ENCODE measurements around the gene PPP2R2B. TPM values are rescaled to one million over a fixed set of nuclear protein-coding genes. Genes with fewer than 3 reads are reported as not detected.

The PPP2R2B gene
- total RNA-seq, 1 donor from 2014 or later: 1.2 TPM

DNA sequence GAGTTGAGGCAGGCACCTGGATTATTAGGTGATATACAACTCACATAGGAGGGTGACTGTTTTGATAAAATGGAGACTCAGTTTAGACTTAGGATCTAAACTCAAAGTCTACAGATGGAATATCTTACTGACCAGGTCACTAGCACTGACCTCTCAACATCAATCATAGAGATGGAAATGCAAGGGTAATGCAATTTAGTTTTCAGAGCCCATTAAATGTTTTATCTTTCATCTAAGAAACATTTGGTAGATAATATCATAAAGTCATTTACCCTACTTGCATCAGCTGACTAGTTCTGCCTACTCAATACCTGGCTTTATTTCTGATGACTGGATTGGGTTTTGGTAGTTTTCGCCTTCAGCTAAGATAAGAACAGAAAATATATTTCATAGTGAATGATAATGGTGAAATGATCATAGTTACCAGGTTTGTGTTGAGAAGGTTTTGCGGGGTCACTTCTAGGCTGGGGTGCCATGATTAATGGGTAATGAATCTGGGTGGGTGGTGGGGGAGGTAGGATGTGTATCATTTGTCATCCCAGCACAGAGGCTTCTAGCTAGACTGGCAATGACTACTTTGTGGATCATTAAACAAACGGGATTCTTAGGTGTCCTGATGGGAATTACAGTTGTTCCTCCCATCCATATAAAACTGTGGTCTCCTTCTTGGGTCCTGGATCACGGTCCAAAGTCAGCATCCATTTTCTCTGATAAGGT lies 173.4 kb downstream of the PPP2R2B start:
- TF ChIP-seq, protein P1, sequence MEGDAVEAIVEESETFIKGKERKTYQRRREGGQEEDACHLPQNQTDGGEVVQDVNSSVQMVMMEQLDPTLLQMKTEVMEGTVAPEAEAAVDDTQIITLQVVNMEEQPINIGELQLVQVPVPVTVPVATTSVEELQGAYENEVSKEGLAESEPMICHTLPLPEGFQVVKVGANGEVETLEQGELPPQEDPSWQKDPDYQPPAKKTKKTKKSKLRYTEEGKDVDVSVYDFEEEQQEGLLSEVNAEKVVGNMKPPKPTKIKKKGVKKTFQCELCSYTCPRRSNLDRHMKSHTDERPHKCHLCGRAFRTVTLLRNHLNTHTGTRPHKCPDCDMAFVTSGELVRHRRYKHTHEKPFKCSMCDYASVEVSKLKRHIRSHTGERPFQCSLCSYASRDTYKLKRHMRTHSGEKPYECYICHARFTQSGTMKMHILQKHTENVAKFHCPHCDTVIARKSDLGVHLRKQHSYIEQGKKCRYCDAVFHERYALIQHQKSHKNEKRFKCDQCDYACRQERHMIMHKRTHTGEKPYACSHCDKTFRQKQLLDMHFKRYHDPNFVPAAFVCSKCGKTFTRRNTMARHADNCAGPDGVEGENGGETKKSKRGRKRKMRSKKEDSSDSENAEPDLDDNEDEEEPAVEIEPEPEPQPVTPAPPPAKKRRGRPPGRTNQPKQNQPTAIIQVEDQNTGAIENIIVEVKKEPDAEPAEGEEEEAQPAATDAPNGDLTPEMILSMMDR (IDR thresholded peaks at IDR 0.05; ENCODE audit: insufficient read depth, low read length, poor library complexity, severe bottlenecking): no peak
- H3K27me3 ChIP-seq (ENCODE audit: control insufficient read depth, insufficient read depth, low read length): no peaks in the 10 kb centered on the region
- no peak for DNase-seq (ENCODE audit: low read depth)
- no peak overlapping the region for H3K4me3 ChIP-seq (ENCODE audit: low read depth, low read length)
- H3K36me3 ChIP-seq (ENCODE audit: control insufficient read depth, insufficient read depth, low read length): no peaks in the 10 kb centered on the region

DNA sequence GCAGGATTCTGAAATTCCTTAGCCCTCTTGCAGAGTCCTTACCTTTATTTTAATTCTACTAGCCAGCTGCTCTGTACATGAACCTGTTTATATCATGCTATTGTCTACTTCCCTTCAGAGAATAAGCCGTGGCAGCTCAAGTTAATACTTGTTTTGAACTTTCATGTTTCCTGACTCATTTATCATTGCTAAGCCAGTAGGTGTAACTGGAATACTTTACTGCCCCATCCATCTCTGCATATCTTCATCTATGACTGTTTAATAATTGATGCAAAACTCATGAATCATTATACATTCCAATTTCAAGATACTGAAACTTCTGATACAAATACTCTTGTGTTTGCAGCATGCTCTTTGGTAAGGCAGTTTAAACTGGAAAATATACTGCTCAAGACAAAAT lies 174.7 kb downstream of the PPP2R2B start:
- H3K27me3 ChIP-seq (ENCODE audit: control insufficient read depth, insufficient read depth, low read length): no peaks in the 10 kb centered on the region
- TF ChIP-seq, protein P1 (IDR thresholded peaks at IDR 0.05; ENCODE audit: insufficient read depth, low read length, poor library complexity, severe bottlenecking): no peak
- no peak overlapping the region for H3K4me3 ChIP-seq (ENCODE audit: low read depth, low read length)
- H3K36me3 ChIP-seq (ENCODE audit: control insufficient read depth, insufficient read depth, low read length): no peaks in the 10 kb centered on the region
- DNase-seq (ENCODE audit: low read depth): no peak

DNA sequence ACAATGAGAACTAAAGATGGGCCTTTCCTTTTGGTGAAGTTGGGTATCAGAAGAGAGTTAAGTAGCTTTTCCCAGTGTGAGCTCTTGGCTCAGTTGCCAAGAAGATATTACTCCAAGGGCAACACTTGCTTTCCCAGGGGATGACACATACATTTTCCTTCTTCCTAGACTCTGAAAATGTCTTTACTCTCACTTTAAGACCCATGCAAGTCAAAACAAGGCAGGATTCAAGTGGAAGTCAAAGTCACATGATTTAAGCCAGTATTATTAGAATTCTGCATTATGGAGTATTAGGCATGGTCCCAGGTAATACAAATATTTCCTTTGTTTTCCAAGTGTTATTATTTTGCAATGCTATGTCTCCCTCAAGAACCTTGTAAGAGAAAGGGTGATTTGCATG lies 175.1 kb downstream of the PPP2R2B start:
- TF ChIP-seq, protein P1 (IDR thresholded peaks at IDR 0.05; ENCODE audit: insufficient read depth, low read length, poor library complexity, severe bottlenecking): no peak
- Histone ChIP-seq H3K36me3 (ENCODE audit: control insufficient read depth, insufficient read depth, low read length) (no peaks in the 10 kb centered on the region), H3K4me3 (ENCODE audit: low read depth, low read length) (no peak overlapping the region), H3K27me3 (ENCODE audit: control insufficient read depth, insufficient read depth, low read length) (no peaks in the 10 kb centered on the region)
- DNase-seq (ENCODE audit: low read depth): no peak

GRCh38 chr5:146699664-146700418 lies 178.7 kb downstream of the PPP2R2B start:
- no peaks in the 10 kb centered on the region for H3K27me3 ChIP-seq (ENCODE audit: control insufficient read depth, insufficient read depth, low read length)
- TF ChIP-seq, protein P1 (IDR thresholded peaks at IDR 0.05; ENCODE audit: insufficient read depth, low read length, poor library complexity, severe bottlenecking): no peak
- H3K4me3 ChIP-seq (ENCODE audit: low read depth, low read length): no peak overlapping the region
- no peak for DNase-seq (ENCODE audit: low read depth)
- no peaks in the 10 kb centered on the region for H3K36me3 ChIP-seq (ENCODE audit: control insufficient read depth, insufficient read depth, low read length)

DNA sequence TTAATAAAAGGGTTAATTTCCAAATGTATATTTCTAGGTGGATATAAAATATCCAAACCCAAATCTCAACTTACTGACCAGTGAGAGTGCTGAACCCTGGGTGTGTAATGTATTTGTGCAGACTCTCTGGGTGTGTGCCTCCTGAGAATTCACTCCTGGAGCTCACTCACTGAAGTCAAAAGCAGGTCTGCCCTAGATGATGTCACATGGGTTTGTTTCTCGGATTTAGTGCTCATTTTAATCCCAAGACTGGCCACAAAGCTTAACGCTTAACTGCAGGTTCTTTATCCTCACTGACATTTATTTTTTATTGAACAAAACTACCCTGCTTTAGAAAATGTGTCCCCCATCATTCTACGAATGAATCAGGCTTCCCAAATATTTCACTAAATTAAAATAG lies 179.4 kb downstream of the PPP2R2B start:
- no peak for DNase-seq (ENCODE audit: low read depth)
- Histone ChIP-seq H3K27me3 (ENCODE audit: control insufficient read depth, insufficient read depth, low read length) (no peaks in the 10 kb centered on the region), H3K4me3 (ENCODE audit: low read depth, low read length) (no peak overlapping the region), H3K36me3 (ENCODE audit: control insufficient read depth, insufficient read depth, low read length) (no peaks in the 10 kb centered on the region)
- TF ChIP-seq, protein P1 (IDR thresholded peaks at IDR 0.05; ENCODE audit: insufficient read depth, low read length, poor library complexity, severe bottlenecking): no peak

All from kidney epithelial cell (primary cell).